ENCODE measurements around the gene MMP24OS.

MMP24OS gene

GRCh38 chr20:35248641-35249475 lies 29.1 kb downstream of the MMP24OS start:
- DNase-seq, result peak in 3 of 14 donors; percentile 31 to 98 (median 63)

GRCh38 chr20:35246723-35247122 lies 31.2 kb downstream of the MMP24OS start:
- no peak for DNase-seq

GRCh38 chr20:35243986-35244385 lies 33.9 kb downstream of the MMP24OS start:
- DNase-seq, result no peak

GRCh38 chr20:35243317-35243716 lies 34.6 kb downstream of the MMP24OS start:
- no peak for DNase-seq

- DNase-seq, result no peak
Measured at GRCh38 chr20:35240811-35241293, 37.1 kb downstream of the MMP24OS start.

- DNase-seq, result peak in 1 of 14 donors; percentile 74
Measured at GRCh38 chr20:35240083-35240810, 37.7 kb downstream of the MMP24OS start.

GRCh38 chr20:35238735-35239134 lies 39.2 kb downstream of the MMP24OS start:
- DNase-seq, result no peak

GRCh38 chr20:35238170-35238569 lies 39.8 kb downstream of the MMP24OS start:
- no peak for DNase-seq

- no peak for DNase-seq
Measured at GRCh38 chr20:35237486-35237885, 40.4 kb downstream of the MMP24OS start.

GRCh38 chr20:35235881-35236280 lies 42.0 kb downstream of the MMP24OS start:
- peak in 1 of 14 donors; percentile 77 for DNase-seq

- peak in 1 of 14 donors; percentile 74 for DNase-seq
Measured at GRCh38 chr20:35232575-35232974, 45.3 kb downstream of the MMP24OS start.

- peak in 4 of 14 donors; percentile 3 to 83 (median 18) for DNase-seq
Measured at GRCh38 chr20:35226884-35227681, 50.8 kb downstream of the MMP24OS start.

Data from C1 segment of cervical spinal cord (tissue), 14 donors.